HEK293T (cell line): ENCODE measurements around the gene OPCML.

Experiments
- CTBP1 ChIP-seq: fragments of 450-650 bp; IDR thresholded peaks from 2 replicates; pipeline ENCODE4 v1.6.1; 2016; ENCODE audit warnings: borderline replicate concordance
- ELF4 ChIP-seq: fragments of 450-650 bp; IDR thresholded peaks from 2 replicates; pipeline ENCODE4 v1.6.1; 2017; ENCODE audit warnings: antibody characterized with exemption
- FOXA1 ChIP-seq: fragments of 450-650 bp; IDR thresholded peaks from 2 replicates; pipeline ENCODE4 v1.6.1; 2016; ENCODE audit warnings: mild to moderate bottlenecking
- FOXK2 ChIP-seq: fragments of 450-650 bp; IDR thresholded peaks from 2 replicates; pipeline ENCODE4 v1.6.1; 2016; ENCODE audit warnings: mild to moderate bottlenecking
- FOXM1 ChIP-seq: fragments of 450-650 bp; IDR thresholded peaks from 2 replicates; pipeline ENCODE4 v1.6.1; 2017; ENCODE audit warnings: mild to moderate bottlenecking, borderline replicate concordance
- SP1 ChIP-seq: fragments of 450-650 bp; IDR thresholded peaks from 2 replicates; pipeline ENCODE4 v1.6.1; 2017
- SUZ12 ChIP-seq: fragments of 450-650 bp; IDR thresholded peaks from 2 replicates; pipeline ENCODE4 v1.6.1; 2016; ENCODE audit warnings: mild to moderate bottlenecking
- TARDBP ChIP-seq: fragments of 450-650 bp; IDR thresholded peaks from 2 replicates; pipeline ENCODE4 v1.6.1; 2016
- ZNF384 ChIP-seq: fragments of 450-650 bp; IDR thresholded peaks from 2 replicates; pipeline ENCODE4 v1.6.1; 2016
- TF ChIP-seq, protein P1 (sequence below): fragments of 450-650 bp; IDR thresholded peaks from 2 replicates; pipeline ENCODE4 v1.6.1; 2016

- no peak for TF ChIP-seq FOXA1
- no peak for TF ChIP-seq CTBP1
- no peak for TF ChIP-seq SP1
- no peak for TF ChIP-seq SUZ12
- no peak for TF ChIP-seq ELF4
- no peak for TF ChIP-seq FOXK2
- TF ChIP-seq, protein P1, sequence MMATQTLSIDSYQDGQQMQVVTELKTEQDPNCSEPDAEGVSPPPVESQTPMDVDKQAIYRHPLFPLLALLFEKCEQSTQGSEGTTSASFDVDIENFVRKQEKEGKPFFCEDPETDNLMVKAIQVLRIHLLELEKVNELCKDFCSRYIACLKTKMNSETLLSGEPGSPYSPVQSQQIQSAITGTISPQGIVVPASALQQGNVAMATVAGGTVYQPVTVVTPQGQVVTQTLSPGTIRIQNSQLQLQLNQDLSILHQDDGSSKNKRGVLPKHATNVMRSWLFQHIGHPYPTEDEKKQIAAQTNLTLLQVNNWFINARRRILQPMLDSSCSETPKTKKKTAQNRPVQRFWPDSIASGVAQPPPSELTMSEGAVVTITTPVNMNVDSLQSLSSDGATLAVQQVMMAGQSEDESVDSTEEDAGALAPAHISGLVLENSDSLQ: no peak
- no peak for TF ChIP-seq ZNF384
- TF ChIP-seq TARDBP: no peak
- no peak for TF ChIP-seq FOXM1
Measured at GRCh38 chr11:133269267-133269666, 263.0 kb downstream of the OPCML start.
